Hepatocyte (in vitro differentiated cells): Measurements from ENCODE around the gene CCDC9B.

ENCODE experiments used
- EZH2 ChIP-seq: fragments of 200-600 bp; sonication (generic); IDR thresholded peaks from 2 replicates; pipeline ENCODE4 v1.6.1; 2016; ENCODE audit warnings: antibody characterized with exemption, mild to moderate bottlenecking, borderline replicate concordance
- TF ChIP-seq, protein P1 (sequence below): fragments of 200-600 bp; sonication (generic); IDR thresholded peaks from 2 replicates; pipeline ENCODE4 v1.5.1; 2016; ENCODE audit warnings: antibody characterized with exemption, mild to moderate bottlenecking; ENCODE audit not compliant: poor library complexity

- TF ChIP-seq, protein P1, sequence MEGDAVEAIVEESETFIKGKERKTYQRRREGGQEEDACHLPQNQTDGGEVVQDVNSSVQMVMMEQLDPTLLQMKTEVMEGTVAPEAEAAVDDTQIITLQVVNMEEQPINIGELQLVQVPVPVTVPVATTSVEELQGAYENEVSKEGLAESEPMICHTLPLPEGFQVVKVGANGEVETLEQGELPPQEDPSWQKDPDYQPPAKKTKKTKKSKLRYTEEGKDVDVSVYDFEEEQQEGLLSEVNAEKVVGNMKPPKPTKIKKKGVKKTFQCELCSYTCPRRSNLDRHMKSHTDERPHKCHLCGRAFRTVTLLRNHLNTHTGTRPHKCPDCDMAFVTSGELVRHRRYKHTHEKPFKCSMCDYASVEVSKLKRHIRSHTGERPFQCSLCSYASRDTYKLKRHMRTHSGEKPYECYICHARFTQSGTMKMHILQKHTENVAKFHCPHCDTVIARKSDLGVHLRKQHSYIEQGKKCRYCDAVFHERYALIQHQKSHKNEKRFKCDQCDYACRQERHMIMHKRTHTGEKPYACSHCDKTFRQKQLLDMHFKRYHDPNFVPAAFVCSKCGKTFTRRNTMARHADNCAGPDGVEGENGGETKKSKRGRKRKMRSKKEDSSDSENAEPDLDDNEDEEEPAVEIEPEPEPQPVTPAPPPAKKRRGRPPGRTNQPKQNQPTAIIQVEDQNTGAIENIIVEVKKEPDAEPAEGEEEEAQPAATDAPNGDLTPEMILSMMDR = no peak
- no peak for TF ChIP-seq EZH2
Observed at GRCh38 chr15:40342416-40343320, 1.9 kb upstream of the CCDC9B start.
